Immature natural killer cell (primary cell): ENCODE data around the gene NBAS. TPM values are rescaled to one million over a fixed set of nuclear protein-coding genes. Genes with fewer than 3 reads are reported as not detected.
"Not testable (repeated sequence)": the region's sequence is repeated elsewhere in the genome, so short reads cannot be mapped to it uniquely, and the experiment has no call there.

ENCODE experiments used
- DNase-seq, 3 donors: peaks; one replicate each; pipeline ENCODE4 v3.0.0; 2022; ENCODE audit warnings: mixed read lengths in 1 of 3
- H3K27ac Mint-ChIP-seq, 6 donors: one replicate each; pipeline ENCODE4 v1.8.0; 2020; ENCODE audit warnings: mixed read lengths in 6 of 6, mild to moderate bottlenecking in 5 of 6, inconsistent platforms in 4 of 6, moderate library complexity in 3 of 6
- H3K27me3 Mint-ChIP-seq, 3 donors: one replicate each; pipeline ENCODE4 v1.8.0; 2020 to 2021; ENCODE audit warnings: low read depth in 3 of 3, mild to moderate bottlenecking in 3 of 3, mixed read lengths in 3 of 3, moderate library complexity in 3 of 3, inconsistent platforms in 1 of 3
- H3K36me3 Mint-ChIP-seq, 3 donors: one replicate each; pipeline ENCODE4 v1.8.0; 2020; ENCODE audit warnings: mixed read lengths in 3 of 3, inconsistent platforms in 2 of 3, mild to moderate bottlenecking in 2 of 3
- H3K4me1 Mint-ChIP-seq, 2 donors: one replicate each; pipeline ENCODE4 v1.8.0; 2020; ENCODE audit warnings: inconsistent platforms in 2 of 2, mild to moderate bottlenecking in 2 of 2, mixed read lengths in 2 of 2, moderate library complexity in 1 of 2
- H3K4me3 Mint-ChIP-seq, 5 donors: one replicate each; pipeline ENCODE4 v1.8.0; 2020; ENCODE audit warnings: mild to moderate bottlenecking in 5 of 5, mixed read lengths in 5 of 5, inconsistent platforms in 3 of 5, moderate library complexity in 3 of 5
- H3K9me3 Mint-ChIP-seq, 6 donors: one replicate each; pipeline ENCODE4 v1.8.0; 2020; ENCODE audit warnings: mild to moderate bottlenecking in 6 of 6, mixed read lengths in 6 of 6, inconsistent platforms in 4 of 6, moderate library complexity in 3 of 6
- polyA plus RNA-seq, 3 donors: library from polyadenylated mRNA; unstranded; fragments of 300-500 nt; fragmentation: Illumina TruSeq; gene quantifications; one replicate each; pipeline ENCODE4 v1.2.3, GENCODE V29; 2021

The NBAS gene
- polyA plus RNA-seq, 3 donors from 2014 or later: 10.8 to 21.0 (median 11.6) TPM

- Mint-ChIP-seq H3K27ac (no peak overlapping the region), H3K36me3 (peaks cover 23 to 49% (median 41%) of the 10 kb centered on the region in 3 donors), H3K9me3 (peaks cover 5 to 19% (median 13%) of the 10 kb centered on the region in 6 donors), H3K4me1 (no peaks in the 10 kb centered on the region), H3K27me3 (no peaks in the 10 kb centered on the region), H3K4me3 (no peak overlapping the region)
- no peak for DNase-seq
Observed at GRCh38 chr2:15260196-15260595, 300.9 kb downstream of the NBAS start.

- H3K27ac Mint-ChIP-seq: no peak overlapping the region
- H3K9me3 Mint-ChIP-seq: peaks cover 5 to 19% (median 13%) of the 10 kb centered on the region in 6 donors
- peaks cover 15 to 42% (median 37%) of the 10 kb centered on the region in 3 donors for H3K36me3 Mint-ChIP-seq
- no peaks in the 10 kb centered on the region for H3K4me1 Mint-ChIP-seq
- no peak for DNase-seq
- no peaks in the 10 kb centered on the region for H3K27me3 Mint-ChIP-seq
- no peak overlapping the region for H3K4me3 Mint-ChIP-seq
Observed at GRCh38 chr2:15259356-15259756, 301.8 kb downstream of the NBAS start.

GRCh38 chr2:15258385-15258784, 302.7 kb downstream of the NBAS start:
- peaks cover 5 to 19% (median 13%) of the 10 kb centered on the region in 6 donors for H3K9me3 Mint-ChIP-seq
- peaks cover 8 to 33% (median 28%) of the 10 kb centered on the region in 3 donors for H3K36me3 Mint-ChIP-seq
- not testable (repeated sequence) for H3K4me1 Mint-ChIP-seq, H3K4me3 Mint-ChIP-seq, H3K27ac Mint-ChIP-seq, DNase-seq, H3K27me3 Mint-ChIP-seq

- Mint-ChIP-seq H3K27me3 (peaks cover 0 to 3% (median 1%) of the 10 kb centered on the region in 3 donors), H3K4me3 (no peak overlapping the region), H3K27ac (peak overlapping the region in 1 of 6 donors; percentile 57), H3K4me1 (no peaks in the 10 kb centered on the region), H3K36me3 (peaks cover 3 to 24% (median 19%) of the 10 kb centered on the region in 3 donors), H3K9me3 (peaks cover 4 to 20% (median 8%) of the 10 kb centered on the region in 6 donors)
- DNase-seq: no peak
Observed at GRCh38 chr2:15253835-15254286, 307.3 kb downstream of the NBAS start.

- no peak for DNase-seq
- Mint-ChIP-seq H3K9me3 (peaks cover 0 to 14% (median 2%) of the 10 kb centered on the region in 6 donors), H3K4me3 (no peak overlapping the region), H3K36me3 (peaks cover 3 to 21% (median 16%) of the 10 kb centered on the region in 3 donors), H3K27ac (no peak overlapping the region), H3K27me3 (peaks cover 0 to 3% (median 1%) of the 10 kb centered on the region in 3 donors), H3K4me1 (peaks cover 3 to 5% of the 10 kb centered on the region in 2 donors)
Observed at GRCh38 chr2:15253247-15253646, 307.9 kb downstream of the NBAS start.

GRCh38 chr2:15251753-15252152, 309.4 kb downstream of the NBAS start:
- Mint-ChIP-seq H3K9me3 (peaks cover 0 to 11% (median 0%) of the 10 kb centered on the region in 6 donors), H3K27me3 (peaks cover 0 to 3% (median 1%) of the 10 kb centered on the region in 3 donors), H3K4me3 (no peak overlapping the region), H3K36me3 (peaks cover 3 to 21% (median 16%) of the 10 kb centered on the region in 3 donors), H3K27ac (peak overlapping the region in 1 of 6 donors; percentile 28), H3K4me1 (peaks cover 8 to 12% of the 10 kb centered on the region in 2 donors)
- DNase-seq: no peak

GRCh38 chr2:15250946-15251345, 310.2 kb downstream of the NBAS start:
- not testable (repeated sequence) for H3K27ac Mint-ChIP-seq, DNase-seq, H3K4me3 Mint-ChIP-seq, H3K27me3 Mint-ChIP-seq
- peaks cover 3 to 21% (median 16%) of the 10 kb centered on the region in 3 donors for H3K36me3 Mint-ChIP-seq
- H3K9me3 Mint-ChIP-seq: peaks cover 0 to 11% (median 0%) of the 10 kb centered on the region in 6 donors
- peaks cover 8 to 12% of the 10 kb centered on the region in 2 donors for H3K4me1 Mint-ChIP-seq

GRCh38 chr2:15246870-15247269, 314.3 kb downstream of the NBAS start:
- Mint-ChIP-seq H3K36me3 (peaks cover 3 to 21% (median 12%) of the 10 kb centered on the region in 3 donors), H3K4me1 (peaks cover 26 to 37% of the 10 kb centered on the region in 2 donors), H3K4me3 (no peak overlapping the region), H3K27ac (no peak overlapping the region), H3K27me3 (peaks cover 0 to 2% (median 0%) of the 10 kb centered on the region in 3 donors), H3K9me3 (peaks cover 0 to 11% (median 0%) of the 10 kb centered on the region in 6 donors)
- no peak for DNase-seq

- peaks cover 26 to 47% of the 10 kb centered on the region in 2 donors for H3K4me1 Mint-ChIP-seq
- no peaks in the 10 kb centered on the region for H3K9me3 Mint-ChIP-seq
- H3K4me3 Mint-ChIP-seq: no peak overlapping the region
- peaks cover 0 to 2% (median 2%) of the 10 kb centered on the region in 3 donors for H3K27me3 Mint-ChIP-seq
- H3K27ac Mint-ChIP-seq: peak overlapping the region in 3 of 6 donors; percentile 3 to 66 (median 37)
- H3K36me3 Mint-ChIP-seq: peaks cover 0 to 8% (median 4%) of the 10 kb centered on the region in 3 donors
- no peak for DNase-seq
Observed at GRCh38 chr2:15243762-15244161, 317.4 kb downstream of the NBAS start.

GRCh38 chr2:15242936-15243461, 318.1 kb downstream of the NBAS start:
- peaks cover 2 to 3% (median 3%) of the 10 kb centered on the region in 3 donors for H3K27me3 Mint-ChIP-seq
- peak in 1 of 3 donors; percentile 1 for DNase-seq
- peak overlapping the region in 3 of 5 donors; percentile 4 to 23 (median 23) for H3K4me3 Mint-ChIP-seq
- H3K27ac Mint-ChIP-seq: peak overlapping the region in 3 of 6 donors; percentile 3 to 53 (median 35)
- H3K36me3 Mint-ChIP-seq: peaks cover 3 to 11% (median 6%) of the 10 kb centered on the region in 3 donors
- no peaks in the 10 kb centered on the region for H3K9me3 Mint-ChIP-seq
- H3K4me1 Mint-ChIP-seq: peaks cover 21 to 40% of the 10 kb centered on the region in 2 donors

- Mint-ChIP-seq H3K36me3 (peaks cover 4 to 16% (median 12%) of the 10 kb centered on the region in 3 donors), H3K27ac (no peak overlapping the region), H3K9me3 (no peaks in the 10 kb centered on the region), H3K27me3 (peaks cover 2 to 3% (median 3%) of the 10 kb centered on the region in 3 donors), H3K4me1 (peaks cover 18 to 35% of the 10 kb centered on the region in 2 donors), H3K4me3 (no peak overlapping the region)
- DNase-seq: no peak
Observed at GRCh38 chr2:15241929-15242328, 319.2 kb downstream of the NBAS start.

GRCh38 chr2:15241201-15241600, 319.9 kb downstream of the NBAS start:
- peaks cover 18 to 35% of the 10 kb centered on the region in 2 donors for H3K4me1 Mint-ChIP-seq
- H3K4me3 Mint-ChIP-seq: no peak overlapping the region
- H3K27me3 Mint-ChIP-seq: peaks cover 2 to 3% (median 3%) of the 10 kb centered on the region in 3 donors
- no peak for DNase-seq
- peaks cover 4 to 19% (median 16%) of the 10 kb centered on the region in 3 donors for H3K36me3 Mint-ChIP-seq
- H3K27ac Mint-ChIP-seq: no peak overlapping the region
- no peaks in the 10 kb centered on the region for H3K9me3 Mint-ChIP-seq

GRCh38 chr2:15238028-15238427, 323.1 kb downstream of the NBAS start:
- Mint-ChIP-seq H3K4me3 (no peak overlapping the region), H3K36me3 (peaks cover 4 to 26% (median 16%) of the 10 kb centered on the region in 3 donors), H3K27me3 (peaks cover 2 to 3% (median 2%) of the 10 kb centered on the region in 3 donors), H3K4me1 (peaks cover 16 to 34% of the 10 kb centered on the region in 2 donors), H3K27ac (no peak overlapping the region), H3K9me3 (no peaks in the 10 kb centered on the region)
- DNase-seq: no peak

- H3K4me3 Mint-ChIP-seq: no peak overlapping the region
Observed at GRCh38 chr2:15230599-15231192, 330.4 kb downstream of the NBAS start.

More at GRCh38 chr2:15230599-15231192, 330.4 kb downstream of the NBAS start:
- Mint-ChIP-seq H3K27ac (peak overlapping the region in 2 of 6 donors; percentile 3 to 20), H3K9me3 (no peaks in the 10 kb centered on the region), H3K36me3 (peaks cover 10 to 46% (median 39%) of the 10 kb centered on the region in 3 donors), H3K4me1 (peaks cover 9 to 12% of the 10 kb centered on the region in 2 donors), H3K27me3 (no peaks in the 10 kb centered on the region)
- no peak for DNase-seq
